HG03045 (cell line): ENCODE results near the gene PAFAH1B1.
A peak's percentile ranks its signal among the peaks of the same experiment; 100 is the strongest.
"Not testable (repeated sequence)": the region's sequence is repeated elsewhere in the genome, so short reads cannot be mapped to it uniquely, and the experiment has no call there.

Source experiments
- ATAC-seq: cut with Tn5 transposase; IDR thresholded peaks from one replicate; pipeline ENCODE4 v1.9.1; 2021; ENCODE audit warnings: mild to moderate bottlenecking, moderate library complexity; ENCODE audit not compliant: unreplicated experiment

The PAFAH1B1 gene

DNA sequence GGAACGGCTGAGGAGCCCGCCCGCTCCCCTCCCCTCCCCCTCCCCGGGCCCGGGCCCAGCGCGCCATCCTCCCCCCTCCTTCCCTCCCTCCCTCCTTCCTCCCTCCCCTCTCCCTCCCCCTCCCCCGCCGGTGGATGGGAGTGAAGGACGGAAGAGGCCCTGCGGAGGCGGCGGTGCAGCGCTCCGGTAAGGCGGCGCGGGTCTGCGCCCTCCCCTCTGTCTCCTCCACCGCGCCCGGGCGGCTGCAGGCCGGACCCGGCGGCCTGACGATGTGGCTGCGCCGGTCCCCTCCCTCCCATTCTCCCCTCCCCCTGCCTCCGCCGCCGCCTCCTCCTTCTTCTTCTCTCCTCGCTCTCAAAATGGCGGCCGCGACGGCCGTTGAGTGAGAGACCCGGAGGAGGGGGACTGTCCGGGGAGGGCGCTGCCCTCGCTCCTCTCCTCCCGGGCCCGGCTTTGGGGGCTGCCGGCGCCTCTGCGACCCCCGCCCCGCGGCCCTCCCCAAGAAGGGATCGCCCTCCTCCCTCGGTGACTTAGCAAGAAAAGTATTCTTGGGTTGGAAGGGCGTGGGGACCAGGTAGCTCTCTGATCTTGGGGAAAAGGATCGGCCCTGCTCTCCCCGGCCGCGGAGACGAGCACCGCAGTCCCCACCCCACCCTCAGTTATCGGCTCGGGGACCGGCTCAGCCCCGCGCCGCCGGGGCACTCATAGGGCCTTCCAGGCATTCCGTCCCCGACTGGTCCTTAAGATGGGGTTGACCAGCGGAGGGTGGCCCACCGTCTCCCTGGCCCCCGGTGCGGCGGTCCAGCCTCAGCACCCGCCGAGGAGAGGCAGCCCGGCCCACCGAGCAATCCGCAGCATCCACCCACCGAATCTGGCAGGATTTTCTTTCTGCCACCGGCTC is 617 bp downstream of the PAFAH1B1 start:
- peak; percentile 44 for ATAC-seq

DNA sequence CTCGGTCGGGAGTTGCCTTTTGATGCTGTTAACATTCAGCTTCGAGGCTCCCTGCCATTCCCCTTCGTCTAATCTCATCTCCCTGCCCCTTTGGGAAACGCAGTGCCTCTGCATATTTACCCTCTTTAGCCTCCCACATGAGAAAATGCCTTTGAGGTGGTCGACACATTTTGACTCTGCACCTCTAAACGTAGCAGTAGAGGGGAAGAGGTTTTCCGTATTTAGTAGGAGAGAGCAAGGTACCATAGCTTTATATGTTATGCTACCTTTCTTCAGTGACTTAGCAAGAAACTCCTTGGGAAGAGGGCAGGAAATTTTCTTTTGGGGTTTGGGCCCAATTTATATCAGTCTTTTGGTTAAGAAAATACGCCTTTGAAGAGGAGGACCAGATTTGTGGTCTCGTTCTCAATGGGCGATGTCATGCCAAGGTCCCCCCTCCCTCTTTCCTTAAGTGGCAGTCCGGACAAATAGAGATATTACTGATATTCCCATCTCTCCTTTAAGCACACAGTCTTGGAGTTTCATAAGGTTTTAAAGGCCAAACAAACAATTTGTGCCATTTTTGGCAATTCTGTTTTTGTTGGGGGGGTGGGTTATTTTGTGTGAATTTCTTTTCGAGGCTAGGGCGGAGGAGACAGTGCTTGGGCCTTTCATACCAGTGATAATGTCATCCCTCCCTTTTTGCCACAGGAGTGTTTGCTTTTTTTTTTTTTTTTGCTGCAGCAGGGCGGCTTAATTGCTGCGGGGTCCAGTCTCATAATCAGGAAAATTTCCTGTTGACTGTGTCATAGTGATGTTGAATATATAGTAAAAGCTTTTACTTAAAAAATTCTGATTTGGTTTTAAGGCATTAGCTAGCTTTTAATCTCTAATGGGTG is 1.5 kb downstream of the PAFAH1B1 start:
- no peak for ATAC-seq

DNA sequence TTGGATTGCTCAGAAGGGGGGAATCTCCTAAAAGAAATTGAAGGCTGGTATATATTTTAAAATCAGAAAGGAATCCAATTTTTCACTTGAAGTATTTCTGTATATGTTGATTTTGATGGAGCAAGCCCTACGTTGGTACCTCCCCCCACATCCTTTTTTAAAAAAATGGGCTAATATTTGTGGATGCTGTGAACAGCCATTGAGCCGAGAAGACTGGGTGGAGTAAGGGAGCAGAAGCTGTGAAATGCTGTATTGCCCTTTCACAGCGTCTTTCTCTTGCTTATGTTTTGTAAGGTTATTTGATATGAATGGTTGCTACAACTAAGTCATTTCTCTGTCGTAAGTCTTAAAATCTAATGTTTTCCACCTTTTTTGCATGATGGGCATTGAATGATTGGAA is 2.3 kb downstream of the PAFAH1B1 start:
- no peak for ATAC-seq

DNA sequence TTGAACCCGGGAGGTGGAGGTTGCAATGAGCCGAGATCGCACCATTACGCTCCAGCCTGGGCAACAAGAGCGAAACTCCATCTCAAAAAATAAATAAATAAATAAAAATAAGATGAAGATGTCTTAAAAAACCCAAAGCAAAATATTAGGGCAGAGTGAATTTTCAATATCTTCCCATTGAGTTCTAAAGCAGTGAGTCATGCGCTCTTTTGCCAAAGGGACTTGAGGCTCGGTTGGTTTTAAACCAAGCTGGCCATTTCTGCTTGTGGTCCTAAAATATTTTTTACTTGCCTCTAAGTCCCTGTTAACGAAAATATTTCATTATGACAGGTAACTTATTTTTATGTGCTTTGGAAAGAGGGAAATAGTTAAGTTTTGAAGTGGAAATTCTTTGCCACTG is 4.7 kb downstream of the PAFAH1B1 start:
- ATAC-seq: no peak

DNA sequence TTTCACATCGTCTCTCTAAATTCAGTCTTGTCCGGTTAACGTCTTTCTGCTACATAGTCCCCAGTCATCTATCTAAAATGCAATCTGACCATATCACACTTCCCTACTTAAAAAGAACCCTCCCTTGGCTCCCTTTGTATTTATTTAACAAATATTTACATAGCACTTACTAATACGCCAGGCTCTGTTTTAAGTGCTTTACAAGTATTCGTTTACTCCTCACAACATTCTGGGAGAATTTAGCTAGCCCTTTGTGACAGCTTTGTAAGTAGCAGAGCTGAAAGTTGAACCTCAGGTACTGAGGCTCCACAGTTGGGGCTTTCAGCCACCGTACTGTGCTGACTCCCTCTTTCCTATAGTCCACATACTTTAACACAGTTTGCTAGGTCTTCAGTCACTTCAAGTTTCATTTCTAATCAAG is 9.2 kb downstream of the PAFAH1B1 start:
- ATAC-seq: no peak

DNA sequence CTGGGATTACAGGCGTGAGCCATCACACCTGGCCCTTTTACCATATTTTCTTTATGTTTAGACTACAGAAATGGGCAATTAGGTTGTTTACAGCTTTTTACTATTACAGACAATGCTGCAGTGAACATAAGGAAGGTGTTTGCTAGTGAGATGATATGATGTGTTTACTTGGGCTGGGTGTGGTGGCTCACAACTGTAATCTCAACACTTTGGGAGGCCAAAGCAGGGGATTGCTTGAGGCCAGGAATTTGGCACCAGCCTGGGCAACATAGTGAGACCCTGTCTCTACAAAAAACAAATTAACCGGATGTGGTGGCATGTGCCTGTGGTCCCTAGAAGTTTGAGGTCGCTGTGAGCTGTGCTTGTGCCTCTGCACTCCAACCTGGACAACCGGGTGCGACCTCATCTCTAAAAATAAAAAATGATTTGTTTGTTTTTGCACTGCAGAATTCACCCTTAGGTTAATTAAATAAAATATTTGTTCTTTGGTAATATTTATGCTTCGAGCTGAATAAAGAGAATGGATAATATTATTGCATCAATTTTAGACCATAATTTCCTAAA is 15.0 kb downstream of the PAFAH1B1 start:
- ATAC-seq: no peak

DNA sequence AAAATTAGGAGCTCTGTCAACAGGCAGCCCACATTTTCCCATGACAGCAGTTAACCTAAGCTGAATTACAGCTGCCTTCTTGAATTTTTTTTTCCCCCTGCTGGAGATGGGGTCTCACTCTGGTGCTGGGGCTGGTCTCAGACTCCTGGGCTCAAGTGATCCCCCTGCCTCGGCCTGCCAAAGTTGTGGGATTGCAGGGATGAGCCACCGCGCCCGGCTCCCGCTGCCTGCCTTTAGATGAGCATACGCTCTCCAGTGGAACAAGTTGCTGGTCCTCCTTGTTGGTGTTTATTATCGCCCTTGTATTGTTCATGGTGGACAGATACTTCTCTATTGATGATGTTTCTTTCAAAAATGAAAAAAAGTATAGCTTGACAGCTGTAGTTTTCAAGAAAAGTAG is 15.6 kb downstream of the PAFAH1B1 start:
- ATAC-seq: no peak

DNA sequence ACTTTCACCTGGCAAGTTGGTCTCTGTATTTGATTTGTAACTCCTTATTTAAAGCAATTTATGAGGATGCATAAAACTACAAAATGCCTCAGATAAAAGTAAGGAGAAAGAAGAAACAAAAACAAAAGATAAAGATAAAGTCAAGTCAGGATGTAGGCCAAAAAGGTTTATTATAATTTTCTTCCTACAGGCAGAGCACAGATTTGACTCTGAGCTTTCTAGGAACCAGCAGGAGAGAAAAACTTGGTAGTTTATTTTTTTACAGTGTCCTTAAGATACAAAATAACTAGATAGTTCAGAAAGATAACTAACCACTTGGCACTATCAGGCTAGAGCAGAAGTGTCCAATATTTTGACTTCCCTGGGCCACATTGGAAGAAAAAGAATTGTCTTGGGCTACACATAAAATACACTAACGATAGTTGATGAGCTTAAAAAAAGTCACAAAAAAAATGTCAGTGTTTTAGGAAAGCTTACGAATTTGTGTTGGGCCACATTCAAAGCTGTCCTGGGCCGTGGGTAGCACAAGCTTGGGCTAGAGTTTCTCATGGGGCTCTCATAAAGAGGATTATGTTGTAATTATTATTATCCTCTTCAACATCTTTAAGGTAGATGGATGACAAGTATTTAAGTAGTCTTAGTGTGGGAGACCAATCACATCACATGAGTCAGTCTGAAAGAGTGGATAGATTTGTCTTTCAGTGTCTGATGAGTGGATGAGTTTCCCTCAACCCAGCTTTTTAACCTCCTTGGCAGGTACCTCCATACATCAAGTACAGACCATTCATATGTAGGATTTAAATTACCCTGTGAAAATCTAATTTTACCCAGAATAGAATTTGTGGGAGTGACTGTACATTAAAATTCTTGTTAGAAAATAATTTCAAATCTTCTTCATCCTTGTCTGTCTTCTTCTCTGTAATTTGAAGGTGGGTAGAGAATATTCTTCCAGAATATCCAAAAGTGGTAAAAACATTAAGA is 17.0 kb downstream of the PAFAH1B1 start:
- no peak for ATAC-seq

DNA sequence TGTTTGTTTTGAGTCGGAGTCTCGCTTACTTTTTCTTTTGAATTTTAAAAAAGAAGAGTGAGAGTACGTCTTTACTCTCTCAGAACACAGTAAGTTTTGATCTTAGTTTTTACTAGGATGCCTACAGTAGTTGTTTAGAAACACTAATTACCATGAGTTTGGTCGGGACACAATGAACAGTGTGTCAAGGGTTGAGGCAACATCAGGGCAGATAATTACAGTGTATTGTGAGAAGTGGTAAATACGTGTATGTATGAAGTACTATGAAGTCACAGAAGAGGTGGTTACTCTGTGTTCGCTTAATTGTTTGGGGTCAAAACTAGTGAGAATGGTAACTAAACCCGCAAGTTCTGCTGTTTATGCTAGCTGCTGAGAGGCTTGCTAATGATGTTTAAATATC is 18.2 kb downstream of the PAFAH1B1 start:
- no peak for ATAC-seq

DNA sequence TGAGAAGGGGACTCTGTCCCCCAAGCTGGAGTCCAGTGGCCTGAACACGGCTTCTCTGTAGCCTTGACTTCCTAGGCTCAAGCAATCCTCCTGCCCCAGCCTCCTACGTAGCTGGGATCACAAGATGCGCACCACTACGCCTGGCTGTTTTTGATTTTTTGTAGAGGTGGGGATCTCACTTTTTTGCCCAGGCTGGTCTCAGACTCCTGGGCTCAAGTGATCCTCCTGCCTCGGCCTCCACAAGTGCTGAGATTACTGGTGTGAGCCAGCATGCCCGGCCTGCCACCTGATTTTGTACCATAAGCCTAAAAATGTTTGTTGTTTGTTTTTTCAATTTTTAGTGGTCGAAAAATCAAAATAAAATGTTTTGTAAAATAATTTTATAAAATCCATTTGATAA is 19.2 kb downstream of the PAFAH1B1 start:
- no peak for ATAC-seq

DNA sequence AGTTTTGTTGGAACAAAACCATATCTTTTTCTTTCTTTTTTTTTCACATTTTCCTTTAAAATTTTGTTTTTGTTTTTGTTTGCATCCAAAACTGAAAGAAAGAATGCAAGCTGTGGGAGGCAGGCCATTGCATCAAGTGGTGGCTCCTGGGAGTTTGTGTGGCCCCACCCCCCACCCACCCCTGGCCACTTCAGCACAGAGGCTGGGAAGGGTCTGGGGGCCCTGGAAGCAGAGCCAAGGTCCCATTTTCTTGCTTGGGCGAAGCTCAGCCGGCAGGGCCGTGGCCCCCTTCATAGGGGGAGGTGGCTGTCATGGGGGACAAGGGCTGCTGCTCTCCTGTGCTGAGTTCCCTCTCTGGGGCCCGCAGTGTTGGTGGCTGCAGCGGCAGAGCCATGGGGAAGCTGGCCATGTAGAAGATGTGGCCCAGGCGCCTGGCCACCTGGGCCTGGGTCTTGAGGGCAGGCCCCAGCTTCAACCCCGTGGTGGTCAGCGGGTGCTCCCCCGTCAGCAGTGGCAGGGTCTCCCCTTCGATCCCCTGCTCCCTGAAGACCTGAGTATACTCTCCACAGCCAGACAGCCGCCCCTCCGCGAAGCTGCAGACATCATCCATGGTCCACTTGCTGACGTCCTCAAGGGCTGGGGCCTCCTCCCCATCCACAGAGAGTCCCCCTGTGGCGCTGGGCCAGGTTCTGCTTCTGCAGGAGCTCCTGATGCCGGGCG is 19.8 kb downstream of the PAFAH1B1 start:
- no peak for ATAC-seq

DNA sequence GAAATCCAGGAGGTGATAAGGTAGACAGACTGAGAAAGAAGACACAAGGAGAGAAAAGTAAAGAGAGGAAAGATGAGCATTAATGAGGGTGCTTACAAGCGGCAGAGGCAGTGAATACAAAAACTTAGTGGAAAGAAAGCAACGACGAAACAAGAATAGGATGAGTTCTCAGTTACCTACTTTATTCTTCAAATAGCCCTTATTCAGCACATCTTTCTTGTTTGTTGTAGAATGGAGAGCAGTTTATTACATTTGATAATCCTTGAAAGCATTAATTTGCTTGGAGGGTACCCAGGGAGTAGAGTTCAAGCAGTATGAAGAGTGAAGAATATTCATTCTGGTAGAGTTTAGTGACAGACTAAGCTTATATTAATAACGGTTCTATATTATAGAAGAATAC is 22.4 kb downstream of the PAFAH1B1 start:
- no peak for ATAC-seq

DNA sequence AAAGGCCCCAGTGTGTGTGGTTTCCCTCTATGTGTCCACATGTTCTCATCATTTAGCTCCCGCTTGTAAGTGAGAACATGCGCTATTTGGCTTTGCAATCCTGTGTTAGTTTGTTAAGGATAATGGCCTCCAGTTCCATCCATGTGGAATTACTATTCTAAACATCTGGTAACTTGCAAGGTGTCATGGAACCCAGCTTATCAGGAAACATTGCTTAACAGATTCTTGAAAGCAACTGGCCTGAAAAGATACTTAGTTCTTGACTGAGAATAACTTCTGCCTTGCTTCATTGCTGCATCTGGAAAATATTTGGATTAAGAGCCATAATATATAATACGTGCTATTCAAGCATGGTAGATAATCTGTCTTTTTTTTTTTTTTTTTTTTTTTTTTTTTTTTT is 27.8 kb downstream of the PAFAH1B1 start:
- ATAC-seq: no peak

DNA sequence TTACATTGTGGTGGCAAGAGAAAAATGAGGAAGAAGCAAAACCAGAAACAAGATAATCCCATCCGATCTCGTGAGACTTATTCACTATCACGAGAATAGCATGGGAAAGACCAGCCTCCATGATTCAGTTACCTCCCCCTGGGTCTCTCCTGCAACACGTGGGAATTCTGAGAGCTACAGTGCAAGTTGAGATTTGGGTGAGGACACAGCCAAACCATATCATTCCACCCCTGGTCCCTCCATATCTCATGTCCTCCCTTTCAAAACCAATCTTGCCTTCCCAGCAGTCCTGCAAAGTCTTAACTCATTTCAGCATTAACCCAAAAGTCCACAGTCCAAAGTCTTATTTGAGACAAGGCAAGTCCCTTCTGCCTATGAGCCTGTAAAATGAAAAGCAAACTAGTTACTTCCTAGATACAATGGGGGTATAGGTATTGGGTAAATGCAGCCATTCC is 28.5 kb downstream of the PAFAH1B1 start:
- not testable (repeated sequence) for ATAC-seq

DNA sequence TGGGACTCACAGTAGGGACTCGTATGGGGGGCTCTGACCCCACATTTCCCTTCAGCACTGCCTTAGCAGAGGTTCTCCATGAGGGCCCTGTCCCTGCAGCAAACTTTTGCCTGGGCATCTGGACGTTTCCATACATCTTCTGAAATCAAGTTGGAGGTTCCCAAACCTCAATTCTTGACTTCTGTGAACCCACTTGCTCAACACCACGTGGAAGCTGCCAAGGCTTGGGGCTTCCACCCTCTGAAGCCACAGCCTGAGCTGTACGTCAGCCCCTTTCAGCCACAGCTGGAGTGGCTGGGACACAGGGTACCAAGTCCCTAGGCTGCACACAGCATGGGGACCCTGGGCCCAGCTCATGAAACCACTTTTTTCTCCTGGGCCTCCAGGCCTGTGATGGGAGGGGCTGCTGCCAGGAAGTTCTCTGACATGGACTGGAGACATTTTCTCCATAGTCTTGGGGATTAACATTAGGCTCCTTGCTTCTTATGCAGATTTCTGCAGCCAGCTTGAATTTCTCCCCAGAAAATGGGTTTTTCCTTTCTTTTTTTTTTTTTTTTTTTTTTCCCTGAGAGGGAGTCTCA is 29.4 kb downstream of the PAFAH1B1 start:
- not testable (repeated sequence) for ATAC-seq

DNA sequence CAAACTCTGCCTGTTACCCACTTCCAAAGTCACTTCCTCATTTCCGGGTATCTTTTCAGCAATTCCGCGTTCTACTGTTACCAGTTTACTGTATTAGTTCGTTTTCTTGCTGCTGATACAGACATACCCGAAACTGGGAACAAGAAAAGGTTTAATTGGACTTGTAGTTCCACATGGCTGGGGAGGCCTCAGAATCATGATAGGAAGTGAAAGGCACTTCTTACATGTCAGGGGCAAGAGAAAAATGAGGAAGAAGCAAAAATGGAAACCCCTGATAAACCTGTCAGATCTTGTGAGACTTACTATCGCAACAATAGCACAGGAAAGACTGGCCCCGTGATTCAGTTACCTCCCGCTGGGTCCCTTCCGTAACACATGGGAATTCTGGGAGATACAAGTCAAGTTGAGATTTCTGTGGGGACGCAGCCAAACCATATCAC is 30.9 kb downstream of the PAFAH1B1 start:
- no peak for ATAC-seq

DNA sequence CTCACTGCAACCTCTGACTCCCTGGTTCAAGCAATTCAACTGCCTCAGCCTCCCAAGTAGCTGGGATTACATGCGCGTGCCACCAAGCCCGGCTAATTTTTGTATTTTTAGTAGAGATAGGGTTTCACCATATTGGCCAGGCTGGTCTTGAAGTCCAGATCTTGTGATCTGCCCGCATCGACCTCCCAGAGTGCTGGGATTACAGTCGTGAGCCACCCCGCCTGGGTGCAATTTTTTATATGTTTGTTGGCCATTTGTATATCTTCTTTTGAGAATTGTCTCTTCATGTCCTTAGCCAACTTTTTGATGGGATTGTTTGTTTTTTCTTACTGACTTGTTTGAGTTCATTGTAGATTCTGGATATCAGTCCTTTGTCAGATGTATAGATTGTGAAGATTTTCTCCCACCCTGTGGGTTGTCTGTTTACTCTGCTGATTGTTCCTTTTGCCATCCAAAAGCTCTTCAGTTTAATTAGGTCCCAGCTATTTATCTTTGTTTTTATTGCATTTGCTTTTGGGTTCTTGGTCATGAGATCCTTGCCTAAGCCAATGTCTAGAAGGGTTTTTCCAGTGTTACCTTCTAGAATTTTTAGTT is 33.3 kb downstream of the PAFAH1B1 start:
- ATAC-seq: not testable (repeated sequence)

DNA sequence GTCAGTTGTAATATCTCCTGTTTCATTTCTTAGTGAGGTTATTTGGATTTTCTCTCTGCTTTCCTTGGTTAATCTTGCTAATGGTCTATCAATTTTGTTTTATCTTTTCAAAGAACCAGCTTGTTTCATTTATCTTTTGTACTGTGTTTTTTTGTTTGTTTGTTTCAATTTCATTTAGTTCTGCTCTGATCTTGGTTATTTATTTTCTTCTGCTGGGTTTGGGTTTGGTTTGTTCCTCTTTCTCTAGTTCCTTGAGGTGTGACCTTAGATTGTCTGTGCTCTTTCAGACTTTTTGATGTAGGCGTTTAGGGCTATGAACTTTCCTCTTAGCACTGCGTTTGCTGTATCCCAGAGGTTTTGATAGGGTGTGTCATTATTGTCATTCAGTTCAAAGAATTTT is 35.5 kb downstream of the PAFAH1B1 start:
- ATAC-seq: not testable (repeated sequence)

DNA sequence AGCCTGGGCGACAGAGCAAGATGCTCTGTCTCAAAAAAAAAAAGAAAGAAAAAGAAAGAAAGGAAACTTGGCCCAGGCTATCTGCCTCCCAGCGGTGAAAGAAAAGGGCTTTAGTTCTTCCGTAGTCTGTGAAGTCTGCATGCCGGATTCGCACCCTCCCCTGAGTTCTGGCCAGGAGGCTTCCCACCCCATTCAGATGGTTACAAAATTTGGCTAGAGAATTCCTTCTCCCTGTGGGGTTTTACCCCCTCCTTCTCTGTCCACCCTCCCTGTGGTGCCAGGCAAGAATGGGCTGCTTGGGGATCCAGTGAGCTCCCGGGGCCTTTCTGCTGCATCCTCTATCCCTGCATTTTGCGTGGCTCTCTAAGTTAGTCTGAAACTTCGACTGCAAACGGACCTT is 37.8 kb downstream of the PAFAH1B1 start:
- ATAC-seq: no peak
